Osteoblast (primary cell): ENCODE measurements around the gene NELL2. TPM values are rescaled to one million over a fixed set of nuclear protein-coding genes. Genes with fewer than 3 reads are reported as not detected.

Experiments
- DNase-seq: peaks from one replicate; pipeline ENCODE4 v3.0.0; 2011; ENCODE audit warnings: low spot score, mixed read lengths; ENCODE audit not compliant: insufficient read length; ENCODE audit errors: missing footprints
- H2AFZ ChIP-seq: 2 replicates; pipeline ENCODE4 v1.6.0; 2011; ENCODE audit warnings: mild to moderate bottlenecking, low read length
- H3K27ac ChIP-seq: 2 replicates; pipeline ENCODE4 v1.5.1; 2011; ENCODE audit warnings: mild to moderate bottlenecking, low read depth, low read length, moderate library complexity
- H3K27me3 ChIP-seq: 2 replicates; pipeline ENCODE4 v1.6.0; 2012; ENCODE audit warnings: mild to moderate bottlenecking, control low read depth, inconsistent platforms, low read length, moderate library complexity; ENCODE audit not compliant: insufficient read depth
- H3K36me3 ChIP-seq: 2 replicates; pipeline ENCODE4 v1.5.1; 2011; ENCODE audit warnings: mild to moderate bottlenecking, low read length, control low read depth, moderate library complexity; ENCODE audit not compliant: insufficient read depth
- H3K4me1 ChIP-seq: 2 replicates; pipeline ENCODE4 v1.5.1; 2011; ENCODE audit warnings: mild to moderate bottlenecking, low read length, control low read depth, moderate library complexity; ENCODE audit not compliant: insufficient read depth
- H3K4me2 ChIP-seq: 2 replicates; pipeline ENCODE4 v1.6.0; 2011; ENCODE audit warnings: mild to moderate bottlenecking, low read length; ENCODE audit not compliant: insufficient read depth
- H3K4me3 ChIP-seq: fragments of 200-600 bp; sonication (generic); 3 replicates; pipeline ENCODE4 v1.5.1; 2012; ENCODE audit warnings: mild to moderate bottlenecking, low read length, inconsistent platforms; ENCODE audit not compliant: insufficient read depth
- H3K79me2 ChIP-seq: 2 replicates; pipeline ENCODE4 v1.6.0; 2012; ENCODE audit warnings: mild to moderate bottlenecking, low read length, control low read depth, inconsistent platforms; ENCODE audit not compliant: insufficient read depth
- H3K9me3 ChIP-seq: 2 replicates; pipeline ENCODE4 v1.5.1; 2011; ENCODE audit warnings: low read depth, low read length, control low read depth
- H4K20me1 ChIP-seq: 2 replicates; pipeline ENCODE4 v1.6.0; 2012; ENCODE audit warnings: mild to moderate bottlenecking, low read length, control low read depth; ENCODE audit not compliant: insufficient read depth
- total RNA-seq: library from RNA; depleted of rRNA; stranded (reverse); fragments of >200 nt; gene quantifications from 2 replicates; pipeline ENCODE4 v1.2.3, GENCODE V29; 2012
- TF ChIP-seq, protein P1 (sequence below): IDR thresholded peaks from 2 replicates; pipeline ENCODE4 v1.5.1; 2011; ENCODE audit warnings: mild to moderate bottlenecking, low read depth, low read length, moderate library complexity; ENCODE audit errors: extremely low read depth

Gene NELL2
- total RNA-seq, 1 donor, result not detected

DNA sequence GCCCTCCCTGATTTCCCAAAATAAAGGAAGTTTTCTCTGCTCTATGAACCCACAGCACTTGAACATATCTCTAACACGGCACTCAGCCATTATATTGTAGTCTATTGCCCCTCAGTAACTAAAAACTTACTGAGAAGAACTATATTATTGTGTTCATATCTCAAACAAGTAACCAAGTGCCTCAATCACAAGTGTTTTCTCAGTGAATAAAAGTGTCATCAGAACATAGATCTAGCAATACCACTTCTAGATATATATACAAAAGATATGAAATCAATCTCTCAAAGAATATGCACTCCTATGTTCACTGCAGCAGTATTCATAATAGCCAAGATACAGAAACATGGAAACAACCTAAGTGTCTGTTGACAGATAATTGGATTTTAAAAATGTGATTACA is 138.1 kb downstream of the NELL2 start:
- no peak overlapping the region for H3K4me3 ChIP-seq
- H2AFZ ChIP-seq, result no peak overlapping the region
- no peaks in the 10 kb centered on the region for H3K36me3 ChIP-seq
- H3K27ac ChIP-seq, result no peak overlapping the region
- no peaks in the 10 kb centered on the region for H4K20me1 ChIP-seq
- no peaks in the 10 kb centered on the region for H3K9me3 ChIP-seq
- DNase-seq, result no peak
- H3K27me3 ChIP-seq, result no peaks in the 10 kb centered on the region
- no peaks in the 10 kb centered on the region for H3K79me2 ChIP-seq
- no peaks in the 10 kb centered on the region for H3K4me1 ChIP-seq
- no peak overlapping the region for H3K4me2 ChIP-seq
- TF ChIP-seq, protein P1, sequence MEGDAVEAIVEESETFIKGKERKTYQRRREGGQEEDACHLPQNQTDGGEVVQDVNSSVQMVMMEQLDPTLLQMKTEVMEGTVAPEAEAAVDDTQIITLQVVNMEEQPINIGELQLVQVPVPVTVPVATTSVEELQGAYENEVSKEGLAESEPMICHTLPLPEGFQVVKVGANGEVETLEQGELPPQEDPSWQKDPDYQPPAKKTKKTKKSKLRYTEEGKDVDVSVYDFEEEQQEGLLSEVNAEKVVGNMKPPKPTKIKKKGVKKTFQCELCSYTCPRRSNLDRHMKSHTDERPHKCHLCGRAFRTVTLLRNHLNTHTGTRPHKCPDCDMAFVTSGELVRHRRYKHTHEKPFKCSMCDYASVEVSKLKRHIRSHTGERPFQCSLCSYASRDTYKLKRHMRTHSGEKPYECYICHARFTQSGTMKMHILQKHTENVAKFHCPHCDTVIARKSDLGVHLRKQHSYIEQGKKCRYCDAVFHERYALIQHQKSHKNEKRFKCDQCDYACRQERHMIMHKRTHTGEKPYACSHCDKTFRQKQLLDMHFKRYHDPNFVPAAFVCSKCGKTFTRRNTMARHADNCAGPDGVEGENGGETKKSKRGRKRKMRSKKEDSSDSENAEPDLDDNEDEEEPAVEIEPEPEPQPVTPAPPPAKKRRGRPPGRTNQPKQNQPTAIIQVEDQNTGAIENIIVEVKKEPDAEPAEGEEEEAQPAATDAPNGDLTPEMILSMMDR, result no peak

DNA sequence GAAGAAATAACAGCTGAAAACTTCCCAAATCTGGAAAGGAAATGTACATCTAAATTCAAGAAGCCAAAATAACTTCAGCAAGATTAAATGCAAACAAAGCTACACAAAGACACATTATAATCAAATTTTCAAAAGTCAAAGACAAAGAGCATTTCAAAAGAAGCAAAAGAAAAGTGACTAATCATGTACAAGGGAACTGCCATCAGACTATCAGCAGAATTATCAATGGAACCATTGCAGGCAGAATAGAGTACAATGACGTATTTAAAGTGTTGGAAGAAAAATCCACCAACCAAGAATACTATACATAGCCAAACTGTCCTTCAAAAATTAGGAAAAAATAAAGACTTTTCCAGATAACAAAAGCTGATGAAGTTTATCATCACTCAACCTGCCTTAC is 147.5 kb downstream of the NELL2 start:
- Histone ChIP-seq H3K4me1 (no peaks in the 10 kb centered on the region), H3K79me2 (no peaks in the 10 kb centered on the region), H2AFZ (no peak overlapping the region), H3K4me2 (no peak overlapping the region), H3K4me3 (no peak overlapping the region), H3K27ac (no peak overlapping the region), H3K27me3 (no peaks in the 10 kb centered on the region), H3K36me3 (no peaks in the 10 kb centered on the region), H4K20me1 (no peaks in the 10 kb centered on the region), H3K9me3 (no peaks in the 10 kb centered on the region)
- TF ChIP-seq, protein P1, result no peak
- no peak for DNase-seq

DNA sequence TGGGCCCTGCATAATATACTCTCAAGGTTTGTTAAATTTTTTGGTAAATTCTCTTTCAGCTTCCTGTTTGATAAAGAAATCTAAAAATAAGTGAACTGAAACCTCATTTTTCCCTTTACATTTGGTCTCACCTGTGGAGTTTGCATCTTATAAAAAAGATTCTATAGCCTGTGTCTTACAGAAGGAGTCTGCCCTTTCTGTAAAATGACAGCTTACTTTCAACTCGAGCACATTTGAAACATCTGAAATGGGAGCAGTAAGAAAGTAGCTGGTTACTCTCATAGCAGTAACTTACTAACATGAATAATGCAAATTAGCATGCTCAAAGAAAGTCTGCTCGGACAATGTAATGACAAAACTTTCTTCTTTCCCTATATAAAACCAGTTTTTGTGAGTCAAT is 155.8 kb downstream of the NELL2 start:
- H3K36me3 ChIP-seq, result no peaks in the 10 kb centered on the region
- H3K27ac ChIP-seq, result no peak overlapping the region
- H3K27me3 ChIP-seq, result no peaks in the 10 kb centered on the region
- no peaks in the 10 kb centered on the region for H3K9me3 ChIP-seq
- H4K20me1 ChIP-seq, result no peaks in the 10 kb centered on the region
- TF ChIP-seq, protein P1, result no peak
- no peak overlapping the region for H3K4me3 ChIP-seq
- no peak overlapping the region for H3K4me2 ChIP-seq
- H3K4me1 ChIP-seq, result no peaks in the 10 kb centered on the region
- H3K79me2 ChIP-seq, result no peaks in the 10 kb centered on the region
- no peak overlapping the region for H2AFZ ChIP-seq
- no peak for DNase-seq

DNA sequence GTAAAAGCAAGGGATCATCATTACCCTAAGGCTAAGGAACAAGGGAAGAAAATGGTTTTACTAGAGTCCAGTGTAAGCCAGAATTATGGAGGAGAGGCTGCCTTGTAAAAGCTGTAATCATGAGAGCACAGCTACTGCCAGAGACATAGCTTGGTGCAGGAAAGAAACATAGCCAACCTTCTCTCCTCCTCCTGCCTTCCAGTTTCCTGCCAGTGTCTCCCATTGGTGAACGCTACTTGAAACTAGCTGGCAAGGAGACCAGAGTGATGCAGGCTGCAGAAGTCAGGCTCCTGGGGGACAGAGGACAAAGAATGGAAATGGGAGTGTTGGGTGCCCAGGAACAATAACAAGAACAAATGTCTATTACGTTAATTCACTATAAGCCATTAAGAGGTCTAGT is 158.5 kb downstream of the NELL2 start:
- DNase-seq, result no peak
- Histone ChIP-seq H4K20me1 (no peaks in the 10 kb centered on the region), H3K4me3 (no peak overlapping the region), H3K4me2 (no peak overlapping the region), H3K36me3 (no peaks in the 10 kb centered on the region), H2AFZ (no peak overlapping the region), H3K27ac (no peak overlapping the region), H3K27me3 (no peaks in the 10 kb centered on the region), H3K79me2 (no peaks in the 10 kb centered on the region), H3K9me3 (no peaks in the 10 kb centered on the region), H3K4me1 (no peaks in the 10 kb centered on the region)
- TF ChIP-seq, protein P1, result no peak
